Transverse colon (tissue), 4 donors: ENCODE results near the gene DOCK10.

Experiments
- CTCF ChIP-seq, 5 experiments: fragments of 200-600 bp in 3 of 5; fragments of 450-650 bp in 2 of 5; sonication (generic) in 3 of 5; IDR thresholded peaks; 1 replicate in 2 of 5; 2 replicates in 3 of 5; pipeline ENCODE4 v1.5.1; 2016 to 2017; ENCODE audit warnings: antibody characterized with exemption in 5 of 5, inconsistent platforms in 3 of 5, mild to moderate bottlenecking in 2 of 5, moderate library complexity in 1 of 5
- EP300 ChIP-seq: sonication (generic); formaldehyde crosslinking; IDR thresholded peaks from one replicate; pipeline ENCODE4 v1.6.1; 2017; ENCODE audit warnings: antibody characterized with exemption, low read depth
- POLR2A ChIP-seq: fragments of 450-650 bp; IDR thresholded peaks from one replicate; pipeline ENCODE4 v1.6.1; 2016; ENCODE audit warnings: antibody characterized with exemption, mild to moderate bottlenecking, moderate library complexity
- POLR2AphosphoS5 ChIP-seq, 3 donors: sonication (generic); formaldehyde crosslinking; IDR thresholded peaks; one replicate each; pipeline ENCODE4 v1.6.1; 2016; ENCODE audit warnings: antibody characterized with exemption in 3 of 3

DNA sequence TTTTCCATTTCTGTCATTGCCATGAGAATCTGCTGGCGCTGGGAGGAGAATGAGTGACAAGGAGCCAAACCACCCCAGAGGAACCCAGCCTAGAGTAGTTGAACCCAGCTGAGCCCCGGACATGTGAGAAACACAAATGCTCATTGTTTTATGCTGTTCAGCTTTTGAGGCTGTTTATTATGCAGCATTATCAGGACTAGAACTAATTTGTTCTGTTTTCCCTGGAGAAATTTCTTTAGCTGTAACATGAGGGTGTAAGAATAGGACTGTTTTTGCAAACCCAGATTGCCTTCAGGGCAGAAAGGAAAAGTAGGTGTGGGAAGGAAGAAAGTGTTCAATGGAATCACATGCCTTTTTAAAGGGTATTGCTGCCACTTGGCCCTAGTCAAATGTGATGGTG is 28.5 kb upstream of the DOCK10 start:
- TF ChIP-seq POLR2AphosphoS5 (IDR thresholded peaks at IDR 0.05) (no peak), CTCF (IDR thresholded peaks at IDR 0.05) (no peak), POLR2A (no peak), EP300 (no peak)
